ENCODE results near the gene GFAP.

Gene GFAP

DNA sequence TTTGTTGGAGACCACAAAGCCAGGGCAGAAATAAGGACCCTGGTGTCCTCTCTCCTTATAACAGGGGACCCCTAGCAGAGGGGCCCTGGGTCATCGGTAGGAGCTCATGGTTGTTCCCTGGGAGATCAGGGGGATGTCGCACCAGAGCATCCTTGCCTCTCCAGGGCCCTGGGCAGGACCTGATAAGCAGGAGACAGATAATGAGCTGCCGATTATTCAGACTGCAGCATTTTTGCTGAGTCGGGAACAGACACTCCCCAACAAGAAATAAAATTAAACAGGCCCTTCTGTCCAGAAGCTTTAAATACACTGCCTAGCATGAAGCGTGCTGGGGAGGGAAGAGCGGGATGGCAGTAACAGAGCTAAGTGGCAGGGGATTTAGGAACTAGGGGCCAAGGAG, 15.4 kb upstream of the GFAP start:
- no peak overlapping the region for H3K4me3 ChIP-seq (ENCODE audit: low read depth, low read length)
- TF ChIP-seq, protein P1, sequence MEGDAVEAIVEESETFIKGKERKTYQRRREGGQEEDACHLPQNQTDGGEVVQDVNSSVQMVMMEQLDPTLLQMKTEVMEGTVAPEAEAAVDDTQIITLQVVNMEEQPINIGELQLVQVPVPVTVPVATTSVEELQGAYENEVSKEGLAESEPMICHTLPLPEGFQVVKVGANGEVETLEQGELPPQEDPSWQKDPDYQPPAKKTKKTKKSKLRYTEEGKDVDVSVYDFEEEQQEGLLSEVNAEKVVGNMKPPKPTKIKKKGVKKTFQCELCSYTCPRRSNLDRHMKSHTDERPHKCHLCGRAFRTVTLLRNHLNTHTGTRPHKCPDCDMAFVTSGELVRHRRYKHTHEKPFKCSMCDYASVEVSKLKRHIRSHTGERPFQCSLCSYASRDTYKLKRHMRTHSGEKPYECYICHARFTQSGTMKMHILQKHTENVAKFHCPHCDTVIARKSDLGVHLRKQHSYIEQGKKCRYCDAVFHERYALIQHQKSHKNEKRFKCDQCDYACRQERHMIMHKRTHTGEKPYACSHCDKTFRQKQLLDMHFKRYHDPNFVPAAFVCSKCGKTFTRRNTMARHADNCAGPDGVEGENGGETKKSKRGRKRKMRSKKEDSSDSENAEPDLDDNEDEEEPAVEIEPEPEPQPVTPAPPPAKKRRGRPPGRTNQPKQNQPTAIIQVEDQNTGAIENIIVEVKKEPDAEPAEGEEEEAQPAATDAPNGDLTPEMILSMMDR (IDR thresholded peaks at IDR 0.05; ENCODE audit: borderline replicate concordance, insufficient read depth, low read depth, low read length) = no peak

DNA sequence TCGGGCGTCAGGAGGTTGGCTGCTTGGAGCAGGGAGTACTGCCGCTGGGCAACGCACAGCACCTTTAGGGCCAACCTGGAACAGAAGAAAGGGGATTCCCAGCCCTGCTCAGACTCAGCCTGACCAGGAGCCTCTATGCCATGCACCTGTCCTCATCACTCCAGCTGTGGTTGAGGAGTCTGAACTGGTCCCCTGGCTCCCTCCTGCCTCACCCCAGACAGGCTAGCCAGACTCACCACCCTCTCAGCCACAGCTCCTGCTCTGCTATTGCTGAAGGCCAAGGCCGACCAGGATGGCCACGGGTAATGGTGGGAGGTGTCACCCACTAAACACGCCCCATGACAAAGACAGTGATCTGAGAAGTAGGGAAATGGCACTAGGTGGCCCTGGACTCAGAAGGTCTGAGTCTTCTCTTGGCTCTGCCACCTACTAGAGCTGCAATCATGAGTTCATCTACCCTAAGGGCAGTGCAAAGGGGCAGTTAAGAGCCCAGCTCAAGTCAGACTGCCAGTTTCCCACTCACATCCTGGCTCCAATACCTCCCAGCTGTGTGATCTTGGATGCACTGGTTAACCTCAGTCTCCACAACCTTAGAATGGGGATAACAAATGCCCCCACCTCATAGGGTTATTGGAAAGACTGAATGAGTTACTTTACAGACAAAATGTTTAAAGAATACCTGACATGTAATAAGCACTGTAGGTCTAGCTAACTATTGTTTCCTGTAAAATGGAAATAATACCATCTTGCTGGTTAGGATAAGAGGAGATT, 13.8 kb upstream of the GFAP start:
- no peak overlapping the region for H3K4me3 ChIP-seq (ENCODE audit: low read depth, low read length)
- TF ChIP-seq, protein P1 (IDR thresholded peaks at IDR 0.05; ENCODE audit: borderline replicate concordance, insufficient read depth, low read depth, low read length) = no peak

DNA sequence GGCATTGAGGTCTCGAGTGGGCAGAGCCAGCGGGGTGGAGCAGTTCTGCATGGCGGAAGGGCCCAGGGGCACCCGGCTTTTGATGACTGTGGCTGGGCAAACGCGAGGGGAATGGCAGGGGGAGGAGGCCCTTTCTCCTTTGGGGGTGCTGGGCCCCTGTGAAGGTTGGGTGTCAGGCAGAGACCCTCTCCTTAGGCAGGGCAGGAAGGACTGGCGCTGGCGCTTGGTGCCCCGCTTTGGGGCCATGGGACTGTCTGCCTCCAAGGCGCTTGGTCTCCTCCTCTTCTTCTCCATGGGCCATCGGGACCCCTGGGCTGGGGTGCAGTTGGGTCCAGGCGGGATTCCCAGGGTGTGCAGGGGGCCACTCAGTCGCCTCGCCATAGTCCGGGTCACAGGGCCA, 12.8 kb upstream of the GFAP start:
- H3K4me3 ChIP-seq (ENCODE audit: low read depth, low read length) = no peak overlapping the region
- TF ChIP-seq, protein P1 (IDR thresholded peaks at IDR 0.05; ENCODE audit: borderline replicate concordance, insufficient read depth, low read depth, low read length) = no peak

DNA sequence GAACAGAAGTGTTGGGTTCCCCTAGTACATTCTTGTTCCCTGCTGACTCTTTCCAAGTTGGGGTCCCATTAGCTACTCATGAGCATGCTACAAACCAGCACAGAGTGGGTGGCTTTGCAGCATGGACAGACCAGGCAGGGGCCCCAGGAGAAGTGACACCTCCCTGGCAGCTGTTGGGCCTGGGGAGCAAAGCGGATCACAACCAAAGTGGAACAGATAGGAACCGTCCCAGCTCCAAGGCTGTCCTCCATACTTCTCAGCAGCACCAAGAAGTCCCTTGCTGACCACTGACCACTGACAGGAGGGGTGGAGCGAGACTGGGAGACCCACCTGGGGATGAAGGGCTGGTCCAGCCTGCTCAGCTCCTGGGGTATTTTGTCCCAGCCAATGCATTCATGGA, 12.4 kb upstream of the GFAP start:
- TF ChIP-seq, protein P1 (IDR thresholded peaks at IDR 0.05; ENCODE audit: borderline replicate concordance, insufficient read depth, low read depth, low read length) = no peak
- H3K4me3 ChIP-seq (ENCODE audit: low read depth, low read length) = no peak overlapping the region

DNA sequence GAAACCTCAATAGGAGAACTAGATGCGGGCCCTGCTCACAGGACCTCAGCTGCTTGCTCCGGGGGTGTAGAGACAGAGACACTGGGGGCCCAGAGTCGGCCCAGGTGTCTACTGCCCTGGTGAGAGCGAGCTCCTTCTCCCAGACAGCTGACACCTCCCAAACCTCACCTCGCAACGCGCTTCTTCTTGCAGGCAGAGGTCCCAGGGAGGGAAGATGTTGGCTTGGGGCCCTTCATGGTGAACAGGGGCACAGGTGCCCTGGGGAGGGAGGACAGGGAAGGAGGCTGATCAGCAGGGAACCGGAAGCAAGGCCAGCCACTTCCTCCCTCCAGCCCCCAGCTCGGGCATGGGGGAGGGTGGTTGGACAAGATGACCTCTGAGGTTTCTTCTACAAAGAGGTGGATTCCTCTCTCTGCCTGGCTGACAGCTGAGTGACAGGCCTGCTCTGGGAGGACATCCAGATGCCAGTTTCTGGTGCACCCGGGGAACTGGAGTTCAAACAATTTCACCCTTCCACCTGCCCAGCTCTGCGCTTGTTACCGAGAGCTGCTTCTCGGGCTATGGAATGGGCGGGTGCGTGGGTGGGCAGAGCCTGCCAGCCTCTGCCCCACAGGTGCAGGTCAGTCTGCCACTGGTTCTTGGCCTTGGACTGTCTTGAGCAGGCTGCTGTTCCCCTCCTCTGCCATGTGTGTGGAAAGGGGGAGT, 11.7 kb upstream of the GFAP start:
- TF ChIP-seq, protein P1 (IDR thresholded peaks at IDR 0.05; ENCODE audit: borderline replicate concordance, insufficient read depth, low read depth, low read length) = no peak
- H3K4me3 ChIP-seq (ENCODE audit: low read depth, low read length) = no peak overlapping the region

DNA sequence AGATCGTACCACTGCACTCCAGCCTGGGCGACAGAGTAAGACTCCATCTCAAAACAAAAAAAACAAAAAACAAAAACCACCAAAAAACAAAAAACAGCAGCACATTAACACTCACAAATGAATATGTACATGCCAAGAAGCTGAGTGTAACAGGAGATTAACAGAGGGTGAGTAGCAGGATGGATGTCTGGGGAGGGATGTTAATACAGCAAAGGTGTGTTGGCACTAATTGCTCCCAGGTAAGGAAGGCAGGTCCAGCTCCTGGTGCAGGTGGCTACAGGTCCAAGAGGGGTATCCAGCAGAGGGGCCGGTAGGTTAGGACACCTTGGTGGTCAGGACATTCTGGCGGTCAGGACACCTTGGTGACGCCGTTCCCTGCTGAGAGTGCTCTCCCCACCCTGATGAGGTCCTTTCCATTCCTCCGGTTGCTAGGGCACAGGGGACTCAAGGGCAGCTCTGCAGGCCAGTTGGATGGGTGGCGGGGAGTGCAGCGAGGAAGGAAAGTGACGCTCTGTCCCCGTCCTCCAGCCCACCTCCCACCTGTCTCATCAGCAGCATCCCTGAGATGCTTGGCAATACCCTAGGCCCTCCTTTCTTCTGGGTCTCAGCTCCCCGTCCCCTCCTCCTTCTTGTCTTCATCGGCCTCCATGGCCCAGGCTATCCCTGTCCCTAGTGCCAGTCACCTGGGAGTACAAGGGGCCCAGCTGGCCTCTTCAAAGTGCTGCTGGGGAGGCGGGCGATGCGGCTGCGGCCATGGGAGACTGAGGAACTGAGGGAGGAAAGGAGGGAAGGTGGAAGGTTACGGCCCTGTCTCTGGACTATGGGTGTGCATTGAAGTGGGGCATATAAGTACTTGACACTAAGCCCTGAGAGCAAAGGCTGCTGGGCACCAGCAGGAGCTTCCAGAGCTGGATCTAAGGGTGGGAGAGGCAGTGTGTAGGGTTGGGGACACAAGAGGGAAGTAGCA, 10.7 kb upstream of the GFAP start:
- TF ChIP-seq, protein P1 (IDR thresholded peaks at IDR 0.05; ENCODE audit: borderline replicate concordance, insufficient read depth, low read depth, low read length) = no peak
- H3K4me3 ChIP-seq (ENCODE audit: low read depth, low read length) = no peak overlapping the region

Data from GM12875 (cell line).